K562 (cell line): Measurements from ENCODE around the gene TOMT. TPM values are rescaled to one million over a fixed set of nuclear protein-coding genes. Genes with fewer than 3 reads are reported as not detected.

Experiments
- BRD9 ChIP-seq: fragments of 450-650 bp; IDR thresholded peaks from 2 replicates; pipeline ENCODE4 v1.6.1; 2018; ENCODE audit warnings: low read depth; ENCODE audit not compliant: partially characterized antibody
- CBX2 ChIP-seq: fragments of 200-600 bp; sonication (generic); IDR thresholded peaks from one replicate; pipeline ENCODE4 v1.6.1; 2012; ENCODE audit warnings: mild to moderate bottlenecking, low read length, inconsistent platforms; ENCODE audit not compliant: insufficient read depth, poor library complexity, severe bottlenecking
- CBX3 ChIP-seq, 2 experiments: IDR thresholded peaks; 1 replicate in 1 of 2; 2 replicates in 1 of 2; pipeline ENCODE4 v1.6.1; 2012; ENCODE audit warnings: inconsistent platforms in 2 of 2, low read length in 2 of 2, borderline replicate concordance in 1 of 2, control low read depth in 1 of 2
- CREB1 ChIP-seq, 2 experiments: sonication (generic) in 1 of 2; formaldehyde crosslinking in 1 of 2; IDR thresholded peaks; 2 replicates each; pipeline versions ENCODE4 v1.6.1 to v1.8.0; 2012 to 2022; ENCODE audit warnings: inconsistent platforms in 1 of 2, mild to moderate bottlenecking in 1 of 2, missing genetic modification reagents in 1 of 2, moderate library complexity in 1 of 2
- EWSR1 ChIP-seq: fragments of 450-650 bp; IDR thresholded peaks from 2 replicates; pipeline ENCODE4 v1.6.1; 2018; ENCODE audit warnings: borderline replicate concordance, mild to moderate bottlenecking, low read depth, moderate library complexity; ENCODE audit not compliant: partially characterized antibody
- FOXJ2 ChIP-seq: fragments of 200-800 bp; sonication (Bioruptor generic); IDR thresholded peaks from 2 replicates; pipeline ENCODE4 v1.6.1; 2016; ENCODE audit warnings: missing genetic modification characterization, missing compliant biosample characterization
- FOXM1 ChIP-seq, 2 experiments: fragments of 450-650 bp in 1 of 2; sonication (generic) in 1 of 2; formaldehyde crosslinking in 1 of 2; IDR thresholded peaks; 2 replicates each; pipeline versions ENCODE4 v1.6.1 to v1.9.0; 2017 to 2022; ENCODE audit warnings: low read depth in 2 of 2, mild to moderate bottlenecking in 2 of 2, missing genetic modification reagents in 1 of 2, moderate library complexity in 1 of 2
- GTF2F1 ChIP-seq: IDR thresholded peaks from 2 replicates; pipeline ENCODE4 v1.6.1; 2011; ENCODE audit warnings: low read depth, low read length, improper control_type of control experiment
- HOMEZ ChIP-seq: fragments of 250-450 bp; sonication (Bioruptor Pico); IDR thresholded peaks from 2 replicates; pipeline ENCODE4 v1.4.0; 2020; ENCODE audit warnings: mild to moderate bottlenecking, moderate library complexity
- MED1 ChIP-seq: sonication (generic); formaldehyde crosslinking; IDR thresholded peaks from 2 replicates; pipeline ENCODE4 v1.8.1; 2023; ENCODE audit warnings: missing genetic modification reagents, borderline replicate concordance
- POU5F1 ChIP-seq: fragments of 150-350 bp; IDR thresholded peaks from 2 replicates; pipeline ENCODE4 v1.6.1; 2014; ENCODE audit warnings: borderline replicate concordance, low read length, low read depth, mild to moderate bottlenecking; ENCODE audit not compliant: partially characterized antibody
- PYGO2 ChIP-seq: fragments of 450-650 bp; IDR thresholded peaks from 2 replicates; pipeline ENCODE4 v1.6.1; 2016; ENCODE audit warnings: mild to moderate bottlenecking, missing genetic modification characterization, moderate library complexity, missing compliant biosample characterization
- SPI1 ChIP-seq: IDR thresholded peaks from 2 replicates; pipeline ENCODE4 v1.6.1; 2011; ENCODE audit warnings: low read depth, low read length, control low read depth, borderline replicate concordance
- TFAP4 ChIP-seq: sonication (generic); formaldehyde crosslinking; IDR thresholded peaks from 2 replicates; pipeline ENCODE4 v1.8.0; 2022; ENCODE audit warnings: missing genetic modification reagents, mild to moderate bottlenecking, moderate library complexity, borderline replicate concordance
- TRIM24 ChIP-seq, 2 experiments: fragments of 450-650 bp; IDR thresholded peaks; 2 replicates each; pipeline ENCODE4 v1.6.1; 2016
- ZC3H11A ChIP-seq: IDR thresholded peaks from 2 replicates; pipeline ENCODE4 v1.6.1; 2012; ENCODE audit warnings: low read depth, low read length, improper control_type of control experiment
- ZNF431 ChIP-seq: sonication (generic); formaldehyde crosslinking; IDR thresholded peaks from 2 replicates; pipeline ENCODE4 v1.8.0; 2022; ENCODE audit warnings: mild to moderate bottlenecking, missing genetic modification reagents
- ZNF436 ChIP-seq: fragments of 250-450, 450-650 bp; sonication (Bioruptor Pico); formaldehyde crosslinking; IDR thresholded peaks from 2 replicates; pipeline ENCODE4 v1.7.0; 2020; ENCODE audit warnings: mild to moderate bottlenecking
- polyA plus RNA-seq, 8 experiments: library from polyadenylated mRNA; depleted of rRNA in 4 of 8; stranded (reverse) in 5 of 8; unstranded in 3 of 8; fragments of >200 nt; fragmentation: Nextera tagmentation in 2 of 8; fragmentation: Illumina TruSeq in 1 of 8; extraction: Ambion mirVana in 2 of 8; extraction: Trizol in 1 of 8; gene quantifications; 2 replicates each; pipeline versions ENCODE4 v1.2.1 to v1.2.3, GENCODE V29; 2011 to 2014; ENCODE audit warnings: inconsistent platforms in 1 of 8, missing spikeins in 1 of 8
- total RNA-seq, 7 experiments: library from RNA; depleted of rRNA in 6 of 7; stranded (reverse); fragments of >200 nt in 6 of 7; fragmentation: Illumina TruSeq in 2 of 7; extraction: Trizol in 2 of 7; gene quantifications; 2 replicates each; pipeline versions ENCODE4 v1.2.1 to v1.2.3, GENCODE V29; 2011 to 2021; ENCODE audit warnings: low replicate concordance in 1 of 7
- TF ChIP-seq, protein P1 (sequence below): conservative IDR thresholded peaks from 2 replicates; pipeline ENCODE4 v1.6.1; 2011; ENCODE audit warnings: low read depth, mild to moderate bottlenecking, low read length; ENCODE audit not compliant: control insufficient read depth

Gene TOMT
- total and polyA plus RNA-seq, 9 of the 15 experiments (the other 6 are each of a cell fraction or from before 2014, with no cell fraction given) = not detected

GRCh38 chr11:72075109-72075508 lies 30.6 kb upstream of the TOMT start (continued):
- TF ChIP-seq HOMEZ (CRISPR knock-in tag) (no peak), POU5F1 (no peak), ZNF431 (no peak), TFAP4 (CRISPR knock-in tag) (no peak), SPI1 (peak; percentile 89), PYGO2 (tag) (no peak), TRIM24 (IDR thresholded peaks at IDR 0.05) (no peak), ZNF436 (no peak), MED1 (CRISPR knock-in tag) (no peak), CBX3 (IDR thresholded peaks at IDR 0.05; ENCODE audit: borderline replicate concordance in 1 of 2, low read length in 2 of 2) (0 out of 3 replicates have a peak, but pooled peaks of 1 of the 2 experiments have one; percentile 23), EWSR1 (no peak), FOXM1 (IDR thresholded peaks at IDR 0.05; ENCODE audit: low read depth) (no peak), FOXM1 (CRISPR knock-in tag; IDR thresholded peaks at IDR 0.05; ENCODE audit: low read depth) (no peak), BRD9 (no peak), GTF2F1 (no peak), CBX2 (no peak), ZC3H11A (no peak), CREB1 (IDR thresholded peaks at IDR 0.05) (no peak), CREB1 (CRISPR knock-in tag; IDR thresholded peaks at IDR 0.05) (no peak), FOXJ2 (tag) (0 out of 2 replicates have a peak, but pooled peaks have one; percentile 29)
- TF ChIP-seq, protein P1, sequence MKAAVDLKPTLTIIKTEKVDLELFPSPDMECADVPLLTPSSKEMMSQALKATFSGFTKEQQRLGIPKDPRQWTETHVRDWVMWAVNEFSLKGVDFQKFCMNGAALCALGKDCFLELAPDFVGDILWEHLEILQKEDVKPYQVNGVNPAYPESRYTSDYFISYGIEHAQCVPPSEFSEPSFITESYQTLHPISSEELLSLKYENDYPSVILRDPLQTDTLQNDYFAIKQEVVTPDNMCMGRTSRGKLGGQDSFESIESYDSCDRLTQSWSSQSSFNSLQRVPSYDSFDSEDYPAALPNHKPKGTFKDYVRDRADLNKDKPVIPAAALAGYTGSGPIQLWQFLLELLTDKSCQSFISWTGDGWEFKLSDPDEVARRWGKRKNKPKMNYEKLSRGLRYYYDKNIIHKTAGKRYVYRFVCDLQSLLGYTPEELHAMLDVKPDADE = no peak
